Bronchial epithelial cell (primary cell): ENCODE results near the gene HSPB1. TPM values are rescaled to one million over a fixed set of nuclear protein-coding genes. Genes with fewer than 3 reads are reported as not detected.

Experiments
- DNase-seq: peaks from one replicate; pipeline ENCODE4 v3.0.0-alpha.2; 2010; ENCODE audit warnings: low read depth
- FAIRE-seq: peaks from 2 replicates; lab custom pipeline; 2011; peaks lifted over from hg19 to GRCh38; lab: Jason Lieb, UNC
- H3K27me3 ChIP-seq: 2 replicates; pipeline ENCODE4 v1.5.1; 2011; ENCODE audit warnings: low read length; ENCODE audit not compliant: control insufficient read depth, insufficient read depth
- H3K36me3 ChIP-seq: 2 replicates; pipeline ENCODE4 v1.5.1; 2011; ENCODE audit warnings: low read length; ENCODE audit not compliant: control insufficient read depth, insufficient read depth
- H3K4me3 ChIP-seq: 2 replicates; pipeline ENCODE4 v1.5.1; 2011; ENCODE audit warnings: mild to moderate bottlenecking, low read depth, low read length, control low read depth
- CTCF ChIP-seq: IDR thresholded peaks from 2 replicates; pipeline ENCODE4 v1.5.1; 2011; ENCODE audit warnings: mild to moderate bottlenecking, moderate library complexity, low read length, control low read depth, inconsistent platforms; ENCODE audit not compliant: insufficient read depth, severe bottlenecking
- total RNA-seq: library from RNA; depleted of rRNA; stranded (reverse); fragments of >200 nt; gene quantifications from 2 replicates; pipeline ENCODE4 v1.2.1, GENCODE V29; 2014

The HSPB1 gene
- total RNA-seq, 1 donor from 2014 or later: 36.1 TPM

- Histone ChIP-seq H3K4me3 (no peak overlapping the region), H3K36me3 (no peaks in the 10 kb centered on the region), H3K27me3 (peaks cover 21% of the 10 kb centered on the region)
- TF ChIP-seq CTCF: no peak
- DNase-seq (no peak), FAIRE-seq (no peak)
Measured at GRCh38 chr7:76273503-76273902, 29.0 kb upstream of the HSPB1 start.

GRCh38 chr7:76278540-76278939, 23.9 kb upstream of the HSPB1 start:
- Histone ChIP-seq H3K4me3 (no peak overlapping the region), H3K27me3 (peaks cover 24% of the 10 kb centered on the region), H3K36me3 (no peaks in the 10 kb centered on the region)
- FAIRE-seq (no peak), DNase-seq (no peak)
- no peak for TF ChIP-seq CTCF

DNA sequence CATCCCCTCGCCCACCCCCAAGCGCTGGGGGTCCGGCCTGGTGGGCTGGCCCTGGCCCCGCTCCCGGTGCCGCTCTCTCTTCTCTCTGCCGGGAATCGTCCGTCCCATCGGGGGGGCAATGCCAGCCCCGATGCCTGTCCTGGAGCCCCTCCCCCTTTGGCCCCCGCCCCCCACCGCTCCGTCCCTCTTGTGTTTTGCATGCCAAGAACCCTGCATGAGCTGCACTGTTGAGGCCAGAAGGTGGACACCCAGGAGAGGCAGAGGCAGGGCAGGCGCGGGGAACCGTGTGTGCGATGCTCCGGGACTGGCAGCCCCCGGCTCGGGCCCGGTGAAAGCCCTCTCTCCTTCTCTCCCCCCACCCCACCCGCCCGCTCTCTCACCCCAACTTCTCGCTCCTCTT, 22.1 kb upstream of the HSPB1 start:
- Histone ChIP-seq H3K27me3 (peaks cover 19% of the 10 kb centered on the region), H3K36me3 (no peaks in the 10 kb centered on the region), H3K4me3 (no peak overlapping the region)
- TF ChIP-seq CTCF: no peak
- FAIRE-seq: no peak
- DNase-seq: no peak

DNA sequence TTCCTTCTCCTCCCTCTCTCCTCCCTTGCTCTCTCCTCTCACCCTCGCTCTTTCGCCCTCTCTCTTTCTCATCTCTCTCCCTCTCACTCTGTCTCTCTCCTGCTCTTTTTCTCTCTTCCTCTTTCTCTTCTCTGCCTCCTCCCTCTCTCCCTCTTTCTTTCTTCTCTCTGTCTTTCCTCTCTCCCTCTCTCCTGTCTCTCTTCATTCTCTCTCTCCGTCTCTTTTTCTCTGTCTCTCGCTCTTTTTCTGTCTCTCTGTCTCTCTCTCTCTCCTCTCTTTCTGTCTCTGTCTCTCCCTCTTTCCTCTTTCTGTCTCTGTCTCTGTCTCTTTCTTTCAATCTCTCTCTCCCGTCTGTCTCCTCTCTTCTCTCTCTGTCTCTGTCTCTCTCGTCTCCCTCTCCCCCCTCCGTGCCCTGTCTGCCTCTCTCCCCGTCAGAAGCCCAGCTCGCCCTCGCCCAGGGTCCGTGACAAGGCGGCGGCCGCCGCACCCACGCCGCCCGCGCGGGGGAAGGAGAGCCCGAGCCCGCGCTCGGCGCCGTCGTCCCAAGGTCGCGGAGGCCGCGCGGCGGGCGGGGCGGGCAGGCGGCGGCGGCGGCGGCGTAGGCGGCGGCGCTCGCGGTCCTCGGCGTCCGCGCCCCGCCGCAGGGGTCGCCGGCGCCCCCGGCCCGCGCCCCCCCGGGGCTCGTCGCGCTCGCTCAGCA, 21.3 kb upstream of the HSPB1 start:
- Histone ChIP-seq H3K27me3 (peaks cover 19% of the 10 kb centered on the region), H3K4me3 (peak overlapping the region; percentile 18), H3K36me3 (no peaks in the 10 kb centered on the region)
- no peak for DNase-seq
- no peak for FAIRE-seq
- no peak for TF ChIP-seq CTCF

- FAIRE-seq (no peak), DNase-seq (no peak)
- H3K36me3 ChIP-seq: no peaks in the 10 kb centered on the region
- peaks cover 17% of the 10 kb centered on the region for H3K27me3 ChIP-seq
- H3K4me3 ChIP-seq: peak overlapping the region; percentile 18
- TF ChIP-seq CTCF: no peak
Measured at GRCh38 chr7:76281706-76282343, 20.6 kb upstream of the HSPB1 start.
